IMR-90 (cell line): ENCODE data around the gene PTCH2. TPM values are rescaled to one million over a fixed set of nuclear protein-coding genes. Genes with fewer than 3 reads are reported as not detected.

Experiments
- ATAC-seq: fragments of 200-7000 bp; cut with Tn5 transposase; 2 replicates; pipeline ENCODE4 v1.9.1; 2020; ENCODE audit warnings: low read depth, mild to moderate bottlenecking, moderate library complexity
- BruUV-seq: library from RNA; stranded (reverse); fragments of 400-500 nt; replicated peaks from 2 replicates; lab custom pipeline; 2021; lab: Mats Ljungman, UMichigan
- CTCF ChIA-PET: fragments of 300-600 bp; formaldehyde crosslinking; extraction: SDS; loops from one replicate; lab custom pipeline; 2021; ENCODE audit warnings: antibody characterized with exemption; lab: Yijun Ruan, JAX
- POLR2A ChIA-PET: fragments of 300-600 bp; sonication (Branson Sonifier 250); formaldehyde crosslinking; loops from one replicate; lab custom pipeline; 2022; ENCODE audit warnings: antibody characterized with exemption; ENCODE audit not compliant: unreplicated experiment; lab: Charles Lee
- DNase-seq: peaks from one replicate; pipeline ENCODE4 v3.0.0; 2013
- H2AFZ ChIP-seq: replicated peaks from 2 replicates; pipeline ENCODE3; 2013; ENCODE audit warnings: low read length, mild to moderate bottlenecking; ENCODE audit not compliant: poor library complexity
- H2AK5ac ChIP-seq: 2 replicates; pipeline ENCODE4 v1.6.1; 2013; ENCODE audit warnings: low read depth, low read length, inconsistent platforms
- H2AK9ac ChIP-seq: replicated peaks from 2 replicates; pipeline ENCODE3; 2013; ENCODE audit warnings: mild to moderate bottlenecking, low read depth, low read length, moderate library complexity; ENCODE audit not compliant: poor library complexity
- H2BK120ac ChIP-seq: 2 replicates; pipeline ENCODE4 v1.6.1; 2013; ENCODE audit warnings: low read depth, low read length, inconsistent platforms
- H2BK15ac ChIP-seq: 3 replicates; pipeline ENCODE4 v1.6.1; 2013; ENCODE audit warnings: low read depth, low read length, inconsistent platforms
- H2BK20ac ChIP-seq: 2 replicates; pipeline ENCODE4 v1.6.1; 2013; ENCODE audit warnings: low read depth, mild to moderate bottlenecking, inconsistent platforms, low read length, moderate library complexity
- H2BK5ac ChIP-seq: 2 replicates; pipeline ENCODE4 v1.6.1; 2013; ENCODE audit warnings: mild to moderate bottlenecking, low read depth, low read length, inconsistent platforms; ENCODE audit not compliant: poor library complexity, severe bottlenecking
- H3K14ac ChIP-seq: replicated peaks from 2 replicates; pipeline ENCODE4 v1.6.1; 2013; ENCODE audit warnings: low read depth, low read length, inconsistent platforms
- H3K18ac ChIP-seq: 2 replicates; pipeline ENCODE4 v1.6.1; 2013; ENCODE audit warnings: low read depth, low read length, control low read depth
- H3K23ac ChIP-seq: 2 replicates; pipeline ENCODE4 v1.6.1; 2013; ENCODE audit warnings: low read depth, low read length, inconsistent platforms
- H3K27ac ChIP-seq: 2 replicates; pipeline ENCODE4 v1.5.1; 2013; ENCODE audit warnings: mild to moderate bottlenecking, control low read depth, low read length; ENCODE audit not compliant: insufficient read depth
- H3K27me3 ChIP-seq: 2 replicates; pipeline ENCODE4 v1.6.1; 2013; ENCODE audit warnings: low read length; ENCODE audit not compliant: control insufficient read depth, insufficient read depth
- H3K36me3 ChIP-seq: 2 replicates; pipeline ENCODE4 v1.6.1; 2013; ENCODE audit warnings: low read length, mixed read lengths; ENCODE audit not compliant: control insufficient read depth, insufficient read depth
- H3K4ac ChIP-seq: 2 replicates; pipeline ENCODE4 v1.6.1; 2013; ENCODE audit warnings: low read depth, low read length, inconsistent platforms
- H3K4me1 ChIP-seq: 2 replicates; pipeline ENCODE4 v1.6.1; 2013; ENCODE audit warnings: low read length, mixed read lengths; ENCODE audit not compliant: control insufficient read depth, insufficient read depth
- H3K4me2 ChIP-seq: 2 replicates; pipeline ENCODE4 v1.6.1; 2013; ENCODE audit warnings: low read depth, mild to moderate bottlenecking, control low read depth, low read length, moderate library complexity
- H3K4me3 ChIP-seq: 2 replicates; pipeline ENCODE4 v1.5.1; 2013; ENCODE audit warnings: low read depth, mild to moderate bottlenecking, control low read depth, low read length, moderate library complexity; ENCODE audit not compliant: insufficient read depth
- H3K56ac ChIP-seq: 2 replicates; pipeline ENCODE4 v1.6.1; 2013; ENCODE audit warnings: low read length, inconsistent platforms; ENCODE audit not compliant: insufficient read depth; ENCODE audit errors: extremely low read depth
- H3K79me1 ChIP-seq, 2 experiments: 2 replicates each; pipeline ENCODE4 v1.6.1; 2013; ENCODE audit warnings: low read length in 2 of 2, inconsistent platforms in 1 of 2, low read depth in 1 of 2
- H3K9ac ChIP-seq: 2 replicates; pipeline ENCODE4 v1.6.1; 2013; ENCODE audit warnings: low read depth, low read length, control low read depth
- H3K9me1 ChIP-seq: 2 replicates; pipeline ENCODE4 v1.6.1; 2013; ENCODE audit warnings: low read length, inconsistent platforms; ENCODE audit not compliant: insufficient read depth
- H3K9me3 ChIP-seq: 2 replicates; pipeline ENCODE4 v1.6.1; 2013; ENCODE audit warnings: low read length; ENCODE audit not compliant: control insufficient read depth, insufficient read depth
- H4K20me1 ChIP-seq: 2 replicates; pipeline ENCODE4 v1.6.1; 2013; ENCODE audit warnings: low read length, inconsistent platforms; ENCODE audit not compliant: insufficient read depth
- H4K5ac ChIP-seq: 2 replicates; pipeline ENCODE4 v1.6.1; 2013; ENCODE audit warnings: mild to moderate bottlenecking, low read depth, low read length, control low read depth
- H4K8ac ChIP-seq, 2 experiments: 2 replicates each; pipeline ENCODE4 v1.6.1; 2013; ENCODE audit warnings: low read depth in 2 of 2, low read length in 2 of 2, control low read depth in 1 of 2, inconsistent platforms in 1 of 2
- H4K91ac ChIP-seq: 2 replicates; pipeline ENCODE4 v1.6.1; 2013; ENCODE audit warnings: low read depth, low read length, inconsistent platforms; ENCODE audit not compliant: insufficient read depth
- CEBPB ChIP-seq: IDR thresholded peaks from 2 replicates; pipeline ENCODE4 v1.6.1; 2012; ENCODE audit warnings: low read depth, low read length, improper control_type of control experiment
- CHD1 ChIP-seq: IDR thresholded peaks from 2 replicates; pipeline ENCODE4 v1.6.1; 2012; ENCODE audit warnings: low read depth, low read length, improper control_type of control experiment
- CTCF ChIP-seq: conservative IDR thresholded peaks from 2 replicates; pipeline ENCODE4 v1.5.1; 2012; ENCODE audit warnings: mild to moderate bottlenecking, low read depth, low read length, improper control_type of control experiment
- FOS ChIP-seq: fragments of 150-350 bp; IDR thresholded peaks from 2 replicates; pipeline ENCODE4 v1.6.1; 2016; ENCODE audit warnings: low read depth, low read length
- MAFK ChIP-seq: IDR thresholded peaks from 2 replicates; pipeline ENCODE4 v1.6.1; 2012; ENCODE audit warnings: low read depth, low read length, improper control_type of control experiment
- MAZ ChIP-seq: IDR thresholded peaks from 2 replicates; pipeline ENCODE4 v1.6.1; 2012; ENCODE audit warnings: low read depth, mild to moderate bottlenecking, low read length, improper control_type of control experiment, moderate library complexity, borderline replicate concordance
- NFE2L2 ChIP-seq: fragments of 150-350 bp; IDR thresholded peaks from 2 replicates; pipeline ENCODE4 v1.6.1; 2016; ENCODE audit warnings: low read depth, mild to moderate bottlenecking, low read length
- POLR2A ChIP-seq: IDR thresholded peaks from 2 replicates; pipeline ENCODE4 v1.6.1; 2012; ENCODE audit warnings: mild to moderate bottlenecking, low read depth, low read length
- RCOR1 ChIP-seq: IDR thresholded peaks from 2 replicates; pipeline ENCODE4 v1.6.1; 2012; ENCODE audit warnings: mild to moderate bottlenecking, low read length, improper control_type of control experiment; ENCODE audit not compliant: insufficient replicate concordance
- RFX5 ChIP-seq: IDR thresholded peaks from 2 replicates; pipeline ENCODE4 v1.8.0; 2012; ENCODE audit warnings: low read depth, mild to moderate bottlenecking, low read length, moderate library complexity
- USF2 ChIP-seq: fragments of 150-350 bp; IDR thresholded peaks from 2 replicates; pipeline ENCODE4 v1.6.1; 2017; ENCODE audit warnings: mild to moderate bottlenecking, antibody characterized with exemption, low read length, low read depth
- WGBS, 2 experiments: methylation state at CpG; one replicate each; pipeline versions ENCODE4 v1.1.5 to v1.1.7; 2013; ENCODE audit warnings: missing lambda C conversion rate in 2 of 2; ENCODE audit not compliant: insufficient read length in 1 of 2; ENCODE audit errors: extremely low coverage in 2 of 2; 5-methylcytosine and 5-hydroxymethylcytosine counted together
- dilution Hi-C: fragments of 300-500 bp; cut with HindIII; formaldehyde crosslinking; loops from one replicate; pipeline ENCODE4 v1.14.3; 2018; ENCODE audit warnings: low sequenced_read_pairs; ENCODE audit not compliant: unreplicated experiment
- in situ Hi-C: fragments of 300-500 bp; cut with MboI; formaldehyde crosslinking; loops from 3 replicates; pipeline ENCODE4 v1.14.3; 2019; ENCODE audit warnings: low sequenced_read_pairs, inconsistent platforms, mixed read lengths
- intact Hi-C: fragments of 100-400 bp; cut with micrococcal nuclease; formaldehyde crosslinking; loops from 2 replicates; pipeline ENCODE4 v1.10.0; 2022
- polyA plus RNA-seq, 3 experiments: library from polyadenylated mRNA; depleted of rRNA; stranded (reverse); fragments of >200 nt; gene quantifications; 2 replicates each; pipeline ENCODE4 v1.2.3, GENCODE V29; 2012; ENCODE audit warnings: low replicate concordance in 1 of 3
- total RNA-seq: library from RNA; depleted of rRNA; stranded (reverse); fragments of >200 nt; gene quantifications from 2 replicates; pipeline ENCODE4 v1.2.3, GENCODE V29; 2012

PTCH2 gene
- total and polyA plus RNA-seq, 2 of the 4 experiments (the other 2 are of a cell fraction), result under 0.01 to 0.56 TPM

DNA sequence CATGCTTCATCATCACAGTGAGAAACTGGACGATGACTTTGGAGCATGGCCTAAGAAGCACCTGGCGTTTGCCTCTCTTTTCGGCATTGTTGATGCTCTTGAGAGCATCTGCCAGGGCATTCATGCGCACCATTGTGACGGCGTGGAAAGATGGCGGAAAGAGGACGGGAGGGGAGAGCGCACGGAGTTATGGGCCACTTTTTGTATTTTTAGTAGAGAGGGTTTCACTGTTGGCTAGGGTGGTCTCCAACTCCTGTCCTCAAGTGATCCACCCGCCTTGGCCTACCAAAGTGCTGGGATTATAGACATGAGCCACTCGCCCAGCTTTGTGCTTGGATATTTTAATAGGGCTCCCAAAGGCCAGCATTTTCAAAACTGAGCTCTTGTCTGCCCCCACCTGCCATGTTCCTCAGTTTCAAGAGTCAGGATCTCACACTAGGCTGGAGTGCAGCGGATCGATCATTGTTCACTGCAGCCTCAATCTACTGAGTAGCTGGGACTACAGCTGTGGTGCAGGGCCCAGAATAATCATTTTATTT, 62.4 kb downstream of the PTCH2 start:
- Histone ChIP-seq H4K91ac (no peak overlapping the region), H2AFZ (no peak overlapping the region), H2AK9ac (no peak overlapping the region), H3K18ac (no peak overlapping the region), H2BK15ac (no peak overlapping the region), H3K4me1 (peaks cover 17% of the 10 kb centered on the region), H2BK20ac (no peak overlapping the region), H3K4me3 (no peak overlapping the region), H3K4me2 (no peak overlapping the region), H4K8ac (no peak overlapping the region), H3K56ac (no peak overlapping the region), H3K27me3 (no peaks in the 10 kb centered on the region; the same call in 1 of the 2 replicates), H2AK5ac (no peak overlapping the region), H3K9me1 (peaks cover 19% of the 10 kb centered on the region), H3K79me1 (peaks cover 13 to 53% of the 10 kb centered on the region in 2 experiments; a peak in 3 of 4 replicates), H3K9me3 (no peaks in the 10 kb centered on the region), H2BK120ac (no peak overlapping the region), H3K14ac (no peak overlapping the region), H3K36me3 (peaks cover 44% of the 10 kb centered on the region), H4K20me1 (peaks cover 51% of the 10 kb centered on the region), H3K9ac (no peak overlapping the region), H3K4ac (no peak overlapping the region), H3K27ac (no peak overlapping the region), H4K5ac (no peak overlapping the region), H3K23ac (no peak overlapping the region), H2BK5ac (no peak overlapping the region)
- CTCF ChIA-PET, result interaction anchor here (0.7 to 0.8 kb wide), 2 partner anchors 13 to 20 kb away, joined by 3 read pairs; partner anchors contain the start of gene PLK3
- intact Hi-C loops, result no loop called here
- 97 to 100% methylated on average over 2 to 6 of the region's 14 CpGs for WGBS, 2 experiments
- POLR2A ChIA-PET, result interaction anchor here (0.6 to 1.0 kb wide), 2 partner anchors 49 to 51 kb away, joined by 3 to 4 read pairs; no protein-coding TSS in a partner anchor
- DNase-seq (no peak), ATAC-seq (no peak)
- dilution Hi-C loops, result no loop called here
- in situ Hi-C loops, result no loop called here
- TF ChIP-seq CTCF, result no peak
- no peak for TF ChIP-seq RFX5
- no peak for TF ChIP-seq FOS
- no peak for TF ChIP-seq NFE2L2
- no peak for TF ChIP-seq USF2
- TF ChIP-seq MAZ, result no peak
- no peak for TF ChIP-seq RCOR1
- no peak for TF ChIP-seq CHD1
- TF ChIP-seq MAFK, result no peak
- TF ChIP-seq POLR2A, result no peak
- no peak for TF ChIP-seq CEBPB
- no TSS peak for BruUV-seq
